ENCODE data around the gene LTBP3.

The LTBP3 gene

DNA sequence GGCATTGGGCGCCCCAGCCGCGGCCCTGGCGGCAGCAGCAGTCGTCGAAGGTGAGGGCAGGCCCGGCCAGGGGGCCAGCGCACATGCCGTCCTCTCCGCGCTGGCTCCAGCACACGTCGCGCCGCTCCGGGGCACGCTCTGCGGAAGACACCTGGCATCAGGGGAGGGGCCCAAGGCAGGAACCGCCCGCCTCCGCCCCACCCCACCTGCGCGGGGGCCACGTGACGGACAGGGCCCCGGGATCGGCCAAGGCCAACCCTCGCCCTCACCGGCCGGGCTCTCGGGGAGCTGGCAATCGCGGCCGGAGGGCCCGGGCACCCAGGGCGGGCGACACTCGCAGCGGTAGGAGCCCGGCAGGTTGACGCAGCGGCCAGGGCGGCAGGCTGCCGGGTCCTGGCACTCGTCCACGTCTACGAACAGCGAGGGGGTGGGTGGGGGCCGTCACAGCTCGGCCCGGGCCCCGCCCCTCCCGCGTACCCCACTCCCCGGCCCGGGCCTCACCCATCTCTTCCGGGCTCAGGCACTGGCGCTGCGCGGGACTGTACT lies 18.3 kb downstream of the LTBP3 start (continued):
- TF ChIP-seq, protein P1, sequence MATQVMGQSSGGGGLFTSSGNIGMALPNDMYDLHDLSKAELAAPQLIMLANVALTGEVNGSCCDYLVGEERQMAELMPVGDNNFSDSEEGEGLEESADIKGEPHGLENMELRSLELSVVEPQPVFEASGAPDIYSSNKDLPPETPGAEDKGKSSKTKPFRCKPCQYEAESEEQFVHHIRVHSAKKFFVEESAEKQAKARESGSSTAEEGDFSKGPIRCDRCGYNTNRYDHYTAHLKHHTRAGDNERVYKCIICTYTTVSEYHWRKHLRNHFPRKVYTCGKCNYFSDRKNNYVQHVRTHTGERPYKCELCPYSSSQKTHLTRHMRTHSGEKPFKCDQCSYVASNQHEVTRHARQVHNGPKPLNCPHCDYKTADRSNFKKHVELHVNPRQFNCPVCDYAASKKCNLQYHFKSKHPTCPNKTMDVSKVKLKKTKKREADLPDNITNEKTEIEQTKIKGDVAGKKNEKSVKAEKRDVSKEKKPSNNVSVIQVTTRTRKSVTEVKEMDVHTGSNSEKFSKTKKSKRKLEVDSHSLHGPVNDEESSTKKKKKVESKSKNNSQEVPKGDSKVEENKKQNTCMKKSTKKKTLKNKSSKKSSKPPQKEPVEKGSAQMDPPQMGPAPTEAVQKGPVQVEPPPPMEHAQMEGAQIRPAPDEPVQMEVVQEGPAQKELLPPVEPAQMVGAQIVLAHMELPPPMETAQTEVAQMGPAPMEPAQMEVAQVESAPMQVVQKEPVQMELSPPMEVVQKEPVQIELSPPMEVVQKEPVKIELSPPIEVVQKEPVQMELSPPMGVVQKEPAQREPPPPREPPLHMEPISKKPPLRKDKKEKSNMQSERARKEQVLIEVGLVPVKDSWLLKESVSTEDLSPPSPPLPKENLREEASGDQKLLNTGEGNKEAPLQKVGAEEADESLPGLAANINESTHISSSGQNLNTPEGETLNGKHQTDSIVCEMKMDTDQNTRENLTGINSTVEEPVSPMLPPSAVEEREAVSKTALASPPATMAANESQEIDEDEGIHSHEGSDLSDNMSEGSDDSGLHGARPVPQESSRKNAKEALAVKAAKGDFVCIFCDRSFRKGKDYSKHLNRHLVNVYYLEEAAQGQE (tag by site-specific recombination; IDR thresholded peaks at IDR 0.05): no peak
- TF ChIP-seq SP7 (tag by site-specific recombination; IDR thresholded peaks at IDR 0.05) (no peak), ZNF324 (tag by site-specific recombination; IDR thresholded peaks at IDR 0.05) (no peak), ZNF174 (tag by site-specific recombination; IDR thresholded peaks at IDR 0.05) (no peak), ZNF639 (tag by site-specific recombination; IDR thresholded peaks at IDR 0.05) (no peak), ZNF37A (tag by site-specific recombination; IDR thresholded peaks at IDR 0.05) (no peak), ZBTB11 (tag by site-specific recombination; conservative IDR thresholded peaks at IDR 0.05; ENCODE audit: low read depth) (no peak), ZBTB49 (tag by site-specific recombination; IDR thresholded peaks at IDR 0.05; ENCODE audit: low read depth) (no peak)

GRCh38 chr11:65538915-65539743 lies 19.0 kb downstream of the LTBP3 start:
- peaks cover 3% of the 10 kb centered on the region; the same call in 1 of the 2 replicates for H3K4me1 ChIP-seq (ENCODE audit: control insufficient read depth, insufficient read depth, low read length)
- CTCF ChIA-PET: interaction anchor here (1.0 to 4.2 kb wide), 3 partner anchors 22 to 32 kb away, joined by 4 to 133 read pairs (median 44); partner anchors contain the start of genes FAM89B and ZNRD2
- H3K36me3 ChIP-seq (ENCODE audit: control insufficient read depth in 2 of 2, insufficient read depth in 1 of 2, low read length in 2 of 2): peaks cover 0 to 82% of the 10 kb centered on the region in 2 experiments; a peak in 1 of 3 replicates
- no peak overlapping the region for H3K4me3 ChIP-seq (ENCODE audit: low read depth, low read length)
- no peaks in the 10 kb centered on the region for H3K9me3 ChIP-seq (ENCODE audit: control insufficient read depth, insufficient read depth, low read depth, low read length)
- POLR2A ChIA-PET: interaction anchor here (0.6 to 2.6 kb wide), 8 partner anchors 9 to 124 kb away, joined by 3 to 13 read pairs (median 8); partner anchors contain the start of genes MAP3K11, PCNX3, RELA and SCYL1
- TF ChIP-seq SALL2 (tag by site-specific recombination; IDR thresholded peaks at IDR 0.05; ENCODE audit: borderline replicate concordance) (no peak), ZNF16 (tag by site-specific recombination; IDR thresholded peaks at IDR 0.05; ENCODE audit: low read depth) (no peak), ZFHX2 (tag by site-specific recombination; conservative IDR thresholded peaks at IDR 0.05) (no peak), ZNF132 (tag by site-specific recombination; IDR thresholded peaks at IDR 0.05; ENCODE audit: borderline replicate concordance) (no peak), ZNF184 (tag by site-specific recombination; IDR thresholded peaks at IDR 0.05) (no peak), ZNF544 (tag by site-specific recombination; IDR thresholded peaks at IDR 0.05) (no peak), ZNF2 (tag by site-specific recombination; IDR thresholded peaks at IDR 0.05) (no peak), ZNF350 (tag by site-specific recombination; IDR thresholded peaks at IDR 0.05) (no peak)
- TF ChIP-seq, protein P2, sequence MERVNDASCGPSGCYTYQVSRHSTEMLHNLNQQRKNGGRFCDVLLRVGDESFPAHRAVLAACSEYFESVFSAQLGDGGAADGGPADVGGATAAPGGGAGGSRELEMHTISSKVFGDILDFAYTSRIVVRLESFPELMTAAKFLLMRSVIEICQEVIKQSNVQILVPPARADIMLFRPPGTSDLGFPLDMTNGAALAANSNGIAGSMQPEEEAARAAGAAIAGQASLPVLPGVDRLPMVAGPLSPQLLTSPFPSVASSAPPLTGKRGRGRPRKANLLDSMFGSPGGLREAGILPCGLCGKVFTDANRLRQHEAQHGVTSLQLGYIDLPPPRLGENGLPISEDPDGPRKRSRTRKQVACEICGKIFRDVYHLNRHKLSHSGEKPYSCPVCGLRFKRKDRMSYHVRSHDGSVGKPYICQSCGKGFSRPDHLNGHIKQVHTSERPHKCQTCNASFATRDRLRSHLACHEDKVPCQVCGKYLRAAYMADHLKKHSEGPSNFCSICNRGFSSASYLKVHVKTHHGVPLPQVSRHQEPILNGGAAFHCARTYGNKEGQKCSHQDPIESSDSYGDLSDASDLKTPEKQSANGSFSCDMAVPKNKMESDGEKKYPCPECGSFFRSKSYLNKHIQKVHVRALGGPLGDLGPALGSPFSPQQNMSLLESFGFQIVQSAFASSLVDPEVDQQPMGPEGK (tag by site-specific recombination; IDR thresholded peaks at IDR 0.05): no peak
- no peak overlapping the region; the same call in 1 of the 2 replicates for H3K27ac ChIP-seq (ENCODE audit: extremely low read depth, low read depth, low read length)

All from HEK293 (cell line).